HCT116 (cell line): ENCODE data around the gene HMGB4.

Source experiments
- CTCF ChIP-seq, 3 experiments: fragments of 200-600 bp in 1 of 3; sonication (generic) in 1 of 3; IDR thresholded peaks in 2 of 3; conservative IDR thresholded peaks in 1 of 3; 2 replicates each; pipeline ENCODE4 v1.5.1; 2012 to 2017; ENCODE audit warnings: low read depth in 2 of 3, low read length in 2 of 3, antibody characterized with exemption in 1 of 3, borderline replicate concordance in 1 of 3, control low read depth in 1 of 3, mild to moderate bottlenecking in 1 of 3, mixed read lengths in 1 of 3, mixed run types in 1 of 3, moderate library complexity in 1 of 3; ENCODE audit not compliant: insufficient read depth in 1 of 3
- RAD21 ChIP-seq: IDR thresholded peaks from 2 replicates; pipeline ENCODE4 v1.6.1; 2012; ENCODE audit warnings: low read depth, mild to moderate bottlenecking
- SIN3A ChIP-seq: IDR thresholded peaks from 2 replicates; pipeline ENCODE4 v1.6.1; 2012; ENCODE audit warnings: low read depth
- SP1 ChIP-seq: IDR thresholded peaks from 2 replicates; pipeline ENCODE4 v1.6.1; 2012; ENCODE audit warnings: low read depth
- TF ChIP-seq, protein P1 (sequence below): IDR thresholded peaks from 2 replicates; pipeline ENCODE4 v1.6.1; 2012

DNA sequence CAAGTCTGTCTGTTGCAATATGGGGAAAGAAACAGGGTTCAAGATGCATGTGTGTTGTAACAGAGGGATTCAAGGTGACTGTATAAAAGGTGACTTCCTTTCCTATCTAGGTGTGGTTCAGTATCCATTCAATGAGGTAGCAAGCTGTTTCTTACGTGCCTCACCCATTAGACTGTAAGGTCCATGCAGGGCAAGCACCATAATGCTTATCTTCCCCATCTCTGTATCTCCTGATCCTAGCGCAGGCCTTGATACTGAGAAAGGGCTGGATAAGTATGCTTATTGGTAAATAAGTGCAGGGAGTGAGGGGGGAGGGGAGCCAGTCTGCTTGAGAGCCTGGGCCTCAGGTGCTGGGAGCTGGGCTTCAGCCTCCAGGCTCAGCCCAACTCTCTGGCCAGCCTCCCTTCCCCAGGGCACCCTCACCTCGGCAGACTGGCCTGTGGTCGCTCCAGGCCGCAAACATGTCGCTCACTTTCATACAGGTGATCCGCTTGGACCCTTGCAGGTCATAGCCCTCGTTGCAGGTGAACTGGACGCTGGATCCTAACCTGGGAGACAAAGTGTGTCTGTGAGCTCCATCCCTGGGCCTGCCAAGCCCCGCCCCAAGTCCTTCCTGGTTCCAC lies 44.5 kb upstream of the HMGB4 start:
- TF ChIP-seq RAD21 (no peak), CTCF (IDR thresholded peaks at IDR 0.05 in 2 of 3, conservative IDR thresholded peaks at IDR 0.05 in 1 of 3; ENCODE audit: borderline replicate concordance in 1 of 3, insufficient read depth in 1 of 3, low read depth in 2 of 3, low read length in 2 of 3) (no peak), SIN3A (no peak), SP1 (no peak)
- TF ChIP-seq, protein P1, sequence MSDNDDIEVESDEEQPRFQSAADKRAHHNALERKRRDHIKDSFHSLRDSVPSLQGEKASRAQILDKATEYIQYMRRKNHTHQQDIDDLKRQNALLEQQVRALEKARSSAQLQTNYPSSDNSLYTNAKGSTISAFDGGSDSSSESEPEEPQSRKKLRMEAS, result no peak
